Measurements from ENCODE around the gene KITLG.

GRCh38 chr12:88469154-88469553, 111.1 kb downstream of the KITLG start:
- TF ChIP-seq EZH2 (IDR thresholded peaks at IDR 0.05; ENCODE audit: low read length) (no peak), CTCF (optimal IDR thresholded peaks at IDR 0.05 in 1 of 3, IDR thresholded peaks at IDR 0.05 in 1 of 3, conservative IDR thresholded peaks at IDR 0.05 in 1 of 3; ENCODE audit: extremely low read depth in 1 of 3, insufficient read depth in 2 of 3, low read length in 3 of 3) (no peak)

Measured in keratinocyte (primary cell).